CD8-positive, alpha-beta memory T cell (primary cell): ENCODE results near the gene SRPK2. TPM values are rescaled to one million over a fixed set of nuclear protein-coding genes. Genes with fewer than 3 reads are reported as not detected.
"Not testable (repeated sequence)": the region's sequence is repeated elsewhere in the genome, so short reads cannot be mapped to it uniquely, and the experiment has no call there.

ENCODE experiments used
- CTCF ChIA-PET: fragments of 350-600 bp; sonication (Branson Sonifier 250); formaldehyde crosslinking; loops from one replicate; lab custom pipeline; 2021; ENCODE audit warnings: antibody characterized with exemption; lab: Charles Lee
- POLR2A ChIA-PET: fragments of 350-600 bp; sonication (Branson Sonifier 250); formaldehyde crosslinking; loops from one replicate; lab custom pipeline; 2021; ENCODE audit warnings: antibody characterized with exemption; lab: Charles Lee
- DNase-seq, 5 donors: peaks; one replicate each; pipeline versions ENCODE4 v3.0.0 to v3.0.0-alpha.2; 2020 to 2022; ENCODE audit warnings: mixed read lengths in 1 of 5
- H3K27ac ChIP-seq: one replicate; pipeline ENCODE4 v1.7.0; 2013; ENCODE audit warnings: low read depth, mild to moderate bottlenecking, low read length, moderate library complexity
- H3K27me3 ChIP-seq: 2 replicates; pipeline ENCODE4 v1.7.0; 2013; ENCODE audit warnings: low read length, mild to moderate bottlenecking; ENCODE audit not compliant: insufficient read depth, poor library complexity, severe bottlenecking
- H3K36me3 ChIP-seq: 2 replicates; pipeline ENCODE4 v1.7.0; 2013; ENCODE audit warnings: mild to moderate bottlenecking, low read length, moderate library complexity; ENCODE audit not compliant: insufficient read depth
- H3K4me1 ChIP-seq: 2 replicates; pipeline ENCODE4 v1.7.0; 2013; ENCODE audit warnings: mild to moderate bottlenecking, low read length, moderate library complexity; ENCODE audit not compliant: insufficient read depth
- H3K4me3 ChIP-seq: 2 replicates; pipeline ENCODE4 v1.7.0; 2013; ENCODE audit warnings: mild to moderate bottlenecking, low read length
- H3K9me3 ChIP-seq: 2 replicates; pipeline ENCODE4 v1.7.0; 2013; ENCODE audit warnings: mild to moderate bottlenecking, low read length
- H3K27ac Mint-ChIP-seq, 8 donors: one replicate each; pipeline ENCODE4 v1.8.0; 2020 to 2021; ENCODE audit warnings: mixed read lengths in 8 of 8, mild to moderate bottlenecking in 6 of 8, inconsistent platforms in 3 of 8, moderate library complexity in 3 of 8
- H3K27me3 Mint-ChIP-seq, 2 donors: one replicate each; pipeline ENCODE4 v1.8.0; 2020 to 2021; ENCODE audit warnings: mixed read lengths in 2 of 2, mild to moderate bottlenecking in 1 of 2, moderate library complexity in 1 of 2
- H3K36me3 Mint-ChIP-seq, 3 donors: one replicate each; pipeline ENCODE4 v1.8.0; 2020 to 2021; ENCODE audit warnings: mixed read lengths in 3 of 3, inconsistent platforms in 1 of 3, mild to moderate bottlenecking in 1 of 3
- H3K4me1 Mint-ChIP-seq, 3 donors: one replicate each; pipeline ENCODE4 v1.8.0; 2020 to 2021; ENCODE audit warnings: mixed read lengths in 3 of 3, inconsistent platforms in 1 of 3, mild to moderate bottlenecking in 1 of 3
- H3K4me3 Mint-ChIP-seq, 7 donors: one replicate each; pipeline ENCODE4 v1.8.0; 2020 to 2021; ENCODE audit warnings: mixed read lengths in 7 of 7, mild to moderate bottlenecking in 6 of 7, moderate library complexity in 4 of 7, inconsistent platforms in 2 of 7
- H3K9me3 Mint-ChIP-seq, 5 donors: one replicate each; pipeline ENCODE4 v1.8.0; 2020 to 2022; ENCODE audit warnings: mixed read lengths in 5 of 5, mild to moderate bottlenecking in 3 of 5, moderate library complexity in 2 of 5, inconsistent platforms in 1 of 5
- polyA plus RNA-seq: library from polyadenylated mRNA; unstranded; fragments of 300-500 nt; fragmentation: Illumina TruSeq; gene quantifications from one replicate; pipeline ENCODE4 v1.2.3, GENCODE V29; 2021
- total RNA-seq, 2 experiments: library from RNA; stranded (reverse); gene quantifications; one replicate each; pipeline ENCODE4 v1.2.3, GENCODE V29; 2021

SRPK2 gene
- total and polyA plus RNA-seq, 3 experiments from 2014 or later = 40.8 to 59.5 (median 41.3) TPM

GRCh38 chr7:105198223-105198622, 190.5 kb downstream of the SRPK2 start:
- H3K9me3 ChIP-seq = no peaks in the 10 kb centered on the region
- no peaks in the 10 kb centered on the region for H3K4me1 ChIP-seq
- Mint-ChIP-seq H3K36me3 (peaks cover 12 to 59% (median 24%) of the 10 kb centered on the region in 3 donors), H3K9me3 (no peaks in the 10 kb centered on the region), H3K27me3 (no peaks in the 10 kb centered on the region), H3K4me1 (peaks cover 20 to 43% (median 25%) of the 10 kb centered on the region in 3 donors), H3K27ac (peak overlapping the region in 1 of 8 donors; percentile 37), H3K4me3 (no peak overlapping the region)
- no peak for DNase-seq
- H3K4me3 ChIP-seq = no peak overlapping the region
- H3K27ac ChIP-seq = no peak overlapping the region
- no peaks in the 10 kb centered on the region for H3K27me3 ChIP-seq
- H3K36me3 ChIP-seq = peaks cover 6% of the 10 kb centered on the region
- ChIA-PET POLR2A (no interaction called here), CTCF (no interaction called here)

- H3K4me3 ChIP-seq = no peak overlapping the region
- H3K27ac ChIP-seq = no peak overlapping the region
- no peaks in the 10 kb centered on the region for H3K27me3 ChIP-seq
- Mint-ChIP-seq H3K36me3 (peaks cover 8 to 50% (median 19%) of the 10 kb centered on the region in 3 donors), H3K27ac (peak overlapping the region in 1 of 8 donors; percentile 85), H3K4me3 (no peak overlapping the region), H3K9me3 (no peaks in the 10 kb centered on the region), H3K4me1 (peaks cover 22 to 47% (median 34%) of the 10 kb centered on the region in 3 donors), H3K27me3 (no peaks in the 10 kb centered on the region)
- DNase-seq = no peak
- H3K4me1 ChIP-seq = no peaks in the 10 kb centered on the region
- POLR2A ChIA-PET = no interaction called here
- H3K36me3 ChIP-seq = no peaks in the 10 kb centered on the region
- no peaks in the 10 kb centered on the region for H3K9me3 ChIP-seq
- CTCF ChIA-PET = interaction anchor here (0.7 kb wide), 1 partner anchor 62 kb away, joined by 5 read pairs; no protein-coding TSS in a partner anchor
These were observed 192.2 kb downstream of the SRPK2 start for GRCh38 chr7:105196473-105196872.

GRCh38 chr7:105195891-105196290, 192.8 kb downstream of the SRPK2 start:
- DNase-seq = no peak
- no peak overlapping the region for H3K4me3 Mint-ChIP-seq
- no peaks in the 10 kb centered on the region for H3K9me3 Mint-ChIP-seq
- H3K27me3 Mint-ChIP-seq = no peaks in the 10 kb centered on the region
- CTCF ChIA-PET = no interaction called here
- H3K9me3 ChIP-seq = no peaks in the 10 kb centered on the region
- H3K27ac Mint-ChIP-seq = no peak overlapping the region
- no peaks in the 10 kb centered on the region for H3K27me3 ChIP-seq
- H3K36me3 ChIP-seq = no peaks in the 10 kb centered on the region
- H3K27ac ChIP-seq = no peak overlapping the region
- H3K36me3 Mint-ChIP-seq = peaks cover 8 to 44% (median 18%) of the 10 kb centered on the region in 3 donors
- peaks cover 22 to 45% (median 34%) of the 10 kb centered on the region in 3 donors for H3K4me1 Mint-ChIP-seq
- H3K4me3 ChIP-seq = no peak overlapping the region
- POLR2A ChIA-PET = no interaction called here
- no peaks in the 10 kb centered on the region for H3K4me1 ChIP-seq

GRCh38 chr7:105194959-105195358, 193.8 kb downstream of the SRPK2 start:
- H3K27ac ChIP-seq, H3K4me3 ChIP-seq, H3K27me3 Mint-ChIP-seq, H3K9me3 ChIP-seq, H3K9me3 Mint-ChIP-seq, H3K27me3 ChIP-seq, H3K4me1 ChIP-seq, H3K36me3 ChIP-seq, H3K4me3 Mint-ChIP-seq, CTCF ChIA-PET, DNase-seq, POLR2A ChIA-PET: not testable (repeated sequence)
- H3K36me3 Mint-ChIP-seq = peaks cover 11 to 38% (median 19%) of the 10 kb centered on the region in 3 donors
- H3K27ac Mint-ChIP-seq = peak overlapping the region in 1 of 8 donors; percentile 5
- H3K4me1 Mint-ChIP-seq = peaks cover 25 to 42% (median 42%) of the 10 kb centered on the region in 3 donors

- H3K27ac ChIP-seq = no peak overlapping the region
- Mint-ChIP-seq H3K27me3 (no peaks in the 10 kb centered on the region), H3K9me3 (no peaks in the 10 kb centered on the region), H3K4me3 (no peak overlapping the region), H3K4me1 (peaks cover 34 to 50% (median 47%) of the 10 kb centered on the region in 3 donors), H3K36me3 (peaks cover 3 to 23% (median 13%) of the 10 kb centered on the region in 3 donors), H3K27ac (no peak overlapping the region)
- no peaks in the 10 kb centered on the region for H3K4me1 ChIP-seq
- DNase-seq = no peak
- H3K27me3 ChIP-seq = no peaks in the 10 kb centered on the region
- ChIA-PET POLR2A (no interaction called here), CTCF (no interaction called here)
- H3K9me3 ChIP-seq = no peaks in the 10 kb centered on the region
- no peak overlapping the region for H3K4me3 ChIP-seq
- no peaks in the 10 kb centered on the region for H3K36me3 ChIP-seq
These were observed 197.4 kb downstream of the SRPK2 start for GRCh38 chr7:105191331-105191730.

- H3K9me3 Mint-ChIP-seq = no peaks in the 10 kb centered on the region
- Histone ChIP-seq H3K36me3 (no peaks in the 10 kb centered on the region), H3K9me3 (no peaks in the 10 kb centered on the region), H3K4me1 (no peaks in the 10 kb centered on the region), H3K27ac (no peak overlapping the region), H3K27me3 (no peaks in the 10 kb centered on the region), H3K4me3 (no peak overlapping the region)
- peaks cover 31 to 43% (median 42%) of the 10 kb centered on the region in 3 donors for H3K4me1 Mint-ChIP-seq
- H3K4me3 Mint-ChIP-seq = no peak overlapping the region
- CTCF ChIA-PET = no interaction called here
- DNase-seq = no peak
- peak overlapping the region in 1 of 8 donors; percentile 48 for H3K27ac Mint-ChIP-seq
- POLR2A ChIA-PET = no interaction called here
- H3K36me3 Mint-ChIP-seq = peaks cover 3 to 16% (median 10%) of the 10 kb centered on the region in 3 donors
- H3K27me3 Mint-ChIP-seq = no peaks in the 10 kb centered on the region
These were observed 198.7 kb downstream of the SRPK2 start for GRCh38 chr7:105189859-105190492.

GRCh38 chr7:105188201-105188600, 200.5 kb downstream of the SRPK2 start:
- CTCF ChIA-PET = no interaction called here

GRCh38 chr7:105187302-105188169, 201.2 kb downstream of the SRPK2 start:
- Histone ChIP-seq H3K4me3 (no peak overlapping the region), H3K27me3 (no peaks in the 10 kb centered on the region), H3K27ac (no peak overlapping the region), H3K4me1 (no peaks in the 10 kb centered on the region), H3K9me3 (no peaks in the 10 kb centered on the region), H3K36me3 (no peaks in the 10 kb centered on the region)
- peak overlapping the region in 4 of 8 donors; percentile 9 to 52 (median 38) for H3K27ac Mint-ChIP-seq
- ChIA-PET CTCF (interaction anchor here (1.3 kb wide), 1 partner anchor 24 kb away, joined by 3 read pairs; no protein-coding TSS in a partner anchor), POLR2A (no interaction called here)
- DNase-seq = no peak
- no peaks in the 10 kb centered on the region for H3K9me3 Mint-ChIP-seq
- no peak overlapping the region for H3K4me3 Mint-ChIP-seq
- peaks cover 31 to 36% (median 36%) of the 10 kb centered on the region in 3 donors for H3K4me1 Mint-ChIP-seq
- peaks cover 3 to 7% (median 4%) of the 10 kb centered on the region in 3 donors for H3K36me3 Mint-ChIP-seq
- H3K27me3 Mint-ChIP-seq = no peaks in the 10 kb centered on the region

More at GRCh38 chr7:105188201-105188600, 200.5 kb downstream of the SRPK2 start:
- Mint-ChIP-seq H3K4me3 (no peak overlapping the region), H3K27me3 (no peaks in the 10 kb centered on the region), H3K27ac (peak overlapping the region in 1 of 8 donors; percentile 52), H3K4me1 (peaks cover 29 to 39% (median 38%) of the 10 kb centered on the region in 3 donors), H3K9me3 (no peaks in the 10 kb centered on the region), H3K36me3 (peaks cover 3 to 10% (median 6%) of the 10 kb centered on the region in 3 donors)
- no peaks in the 10 kb centered on the region for H3K36me3 ChIP-seq
- no peak for DNase-seq
- no peak overlapping the region for H3K27ac ChIP-seq
- no peaks in the 10 kb centered on the region for H3K4me1 ChIP-seq
- no peaks in the 10 kb centered on the region for H3K27me3 ChIP-seq
- H3K9me3 ChIP-seq = no peaks in the 10 kb centered on the region
- no peak overlapping the region for H3K4me3 ChIP-seq
- POLR2A ChIA-PET = no interaction called here
